Lung microvascular endothelial cell (primary cell): ENCODE results near the gene MYB. TPM values are rescaled to one million over a fixed set of nuclear protein-coding genes. Genes with fewer than 3 reads are reported as not detected.

Experiments used
- DNase-seq, 2 donors: peaks; one replicate each; pipeline versions ENCODE4 v3.0.0 to v3.0.0-alpha.2; 2010; ENCODE audit warnings: low read depth in 2 of 2
- total RNA-seq: library from RNA; depleted of rRNA; stranded (reverse); fragments of >200 nt; gene quantifications from 2 replicates; pipeline ENCODE4 v1.2.1, GENCODE V29; 2014

Gene MYB
- total RNA-seq, 1 donor from 2014 or later: not detected

DNA sequence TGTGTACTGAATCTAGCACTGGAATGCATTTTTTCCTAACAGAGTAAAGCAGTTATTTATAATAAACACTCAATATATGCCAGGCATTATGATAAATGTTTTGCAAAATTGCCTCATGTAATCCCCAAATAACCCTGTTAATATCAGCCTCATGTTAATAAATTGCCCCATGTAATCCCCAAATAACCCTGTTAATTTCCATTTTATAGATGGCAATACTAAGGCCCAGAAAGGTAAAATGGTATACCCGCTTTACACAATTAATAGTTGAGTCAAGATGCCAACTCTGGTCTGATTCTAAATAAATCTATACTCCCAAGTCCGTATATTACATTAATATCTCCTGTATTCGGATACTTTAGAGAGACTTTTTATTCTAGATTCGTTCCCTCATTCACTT, 6.3 kb downstream of the MYB start:
- DNase-seq: no peak

DNA sequence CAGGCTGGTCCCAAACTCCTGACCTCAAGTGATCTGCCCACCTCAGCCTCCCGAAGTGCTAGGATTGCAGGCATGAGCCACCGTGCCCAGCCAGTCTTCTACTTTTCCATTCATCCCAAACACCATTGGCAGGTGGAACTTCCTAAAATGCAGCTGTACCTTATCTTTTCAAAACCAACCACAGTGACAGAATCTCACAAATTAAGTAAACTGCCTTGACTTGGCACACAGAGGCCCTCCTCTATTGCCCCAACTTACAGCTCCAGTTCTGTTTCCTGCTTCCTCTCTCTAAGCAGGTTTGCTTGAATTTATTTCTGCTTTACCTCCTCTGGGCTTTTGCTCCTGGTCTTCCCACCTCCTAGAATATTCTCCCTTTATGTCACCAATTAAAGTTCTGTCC, 7.6 kb downstream of the MYB start:
- no peak for DNase-seq

DNA sequence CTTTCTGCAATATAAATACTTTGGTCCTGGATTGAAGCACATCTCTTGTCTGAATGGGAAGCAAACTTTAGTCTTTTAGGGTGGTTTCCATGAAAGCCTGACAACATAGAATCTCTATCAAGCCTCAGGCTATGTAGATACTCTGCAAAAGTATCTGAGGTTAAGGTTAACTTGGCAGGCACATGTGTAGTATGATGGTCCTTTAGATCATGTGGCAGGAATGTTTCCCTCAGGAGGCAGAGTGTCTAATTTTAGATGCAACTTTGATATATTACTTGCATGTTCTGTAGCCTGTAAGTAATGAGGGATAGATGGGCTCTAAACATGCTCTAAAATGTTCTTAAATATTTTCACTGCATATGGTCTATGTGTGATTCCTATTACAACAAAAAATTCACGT, 8.2 kb downstream of the MYB start:
- DNase-seq: no peak

DNA sequence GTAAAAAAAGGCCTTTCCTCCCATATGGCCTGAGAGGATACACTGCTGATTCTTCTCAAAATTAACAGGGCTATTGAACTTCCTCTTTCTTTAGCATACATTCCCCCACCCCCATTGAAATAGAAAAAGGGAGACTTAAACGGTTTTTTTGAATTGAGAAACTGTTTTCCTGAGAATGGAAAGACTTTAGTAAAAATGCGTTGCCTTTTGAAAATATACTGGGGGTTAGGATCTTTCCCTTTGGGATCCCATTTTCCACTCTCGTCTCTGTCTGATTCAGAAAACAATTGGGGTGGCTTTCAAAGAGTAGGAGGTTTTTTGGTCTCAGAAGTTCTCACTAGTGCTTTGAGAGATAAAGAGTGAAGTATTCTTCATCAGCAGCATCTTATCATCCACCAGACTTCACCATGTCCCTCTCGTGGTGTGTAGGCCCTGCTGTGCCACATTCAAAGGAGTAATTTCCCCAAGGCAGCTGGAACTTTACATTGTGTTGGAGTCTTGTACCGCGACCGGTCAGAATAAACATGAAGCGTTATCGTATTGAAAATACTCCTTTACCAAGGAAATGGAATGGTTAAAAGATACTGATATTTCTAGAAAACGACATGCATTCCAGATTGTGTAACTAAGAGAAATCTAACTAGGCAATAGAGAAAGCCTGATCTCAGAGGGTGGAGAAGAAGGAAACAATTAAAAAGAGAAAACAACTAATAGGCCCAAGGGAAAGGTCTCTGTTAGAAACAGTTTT, 10.6 kb downstream of the MYB start:
- DNase-seq: no peak

DNA sequence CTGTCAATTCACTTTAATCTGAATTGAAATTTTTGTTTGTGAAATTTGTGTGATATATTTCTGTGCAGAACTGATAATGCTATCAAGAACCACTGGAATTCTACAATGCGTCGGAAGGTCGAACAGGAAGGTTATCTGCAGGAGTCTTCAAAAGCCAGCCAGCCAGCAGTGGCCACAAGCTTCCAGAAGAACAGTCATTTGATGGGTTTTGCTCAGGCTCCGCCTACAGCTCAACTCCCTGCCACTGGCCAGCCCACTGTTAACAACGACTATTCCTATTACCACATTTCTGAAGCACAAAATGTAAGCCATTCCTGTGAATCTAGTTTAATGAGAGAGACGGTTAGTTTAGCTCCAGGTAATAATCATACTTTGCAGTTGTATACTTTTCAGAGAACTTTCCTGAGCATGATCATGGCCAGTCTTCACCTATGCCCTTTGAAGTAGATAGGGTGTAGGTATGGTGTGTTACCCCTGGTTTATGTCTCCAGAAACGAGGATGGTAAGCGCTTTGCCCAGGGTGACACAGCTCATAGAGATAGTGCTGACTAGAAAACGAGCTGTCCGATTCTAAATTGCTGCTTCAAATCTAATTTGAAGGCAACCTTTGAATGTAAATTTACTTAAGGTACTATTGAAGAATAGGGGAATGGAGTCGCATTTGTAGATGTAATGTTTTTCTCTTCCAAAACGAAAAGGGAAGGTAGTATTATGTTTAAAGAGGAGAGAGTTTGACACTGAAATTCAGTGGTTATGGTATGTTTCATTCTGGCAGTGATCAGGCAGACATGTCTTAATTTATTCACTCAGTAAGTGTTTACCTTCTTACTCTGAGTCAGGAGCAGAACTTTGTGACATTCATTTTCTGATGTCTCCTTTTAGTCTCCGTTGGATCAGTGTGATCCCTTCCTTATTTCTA, 11.4 kb downstream of the MYB start:
- no peak for DNase-seq

DNA sequence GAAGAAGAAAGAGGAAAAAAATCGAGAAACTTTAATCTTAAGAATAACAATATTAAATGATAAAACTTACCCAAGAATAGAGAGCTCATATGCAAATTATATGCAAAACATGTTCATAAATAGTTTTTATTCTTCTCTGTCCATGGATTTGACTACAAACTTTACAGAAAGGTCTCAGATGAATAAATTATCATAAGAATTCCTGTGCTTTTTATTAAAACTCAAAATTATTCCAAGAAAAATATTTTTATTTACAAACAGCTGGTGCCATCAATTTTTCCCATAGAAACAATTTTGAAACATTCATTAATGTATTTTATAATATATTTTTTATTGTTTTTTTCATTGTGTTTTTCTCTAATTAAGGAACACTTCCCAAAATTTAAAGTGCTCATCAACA, 12.1 kb downstream of the MYB start:
- DNase-seq: no peak

DNA sequence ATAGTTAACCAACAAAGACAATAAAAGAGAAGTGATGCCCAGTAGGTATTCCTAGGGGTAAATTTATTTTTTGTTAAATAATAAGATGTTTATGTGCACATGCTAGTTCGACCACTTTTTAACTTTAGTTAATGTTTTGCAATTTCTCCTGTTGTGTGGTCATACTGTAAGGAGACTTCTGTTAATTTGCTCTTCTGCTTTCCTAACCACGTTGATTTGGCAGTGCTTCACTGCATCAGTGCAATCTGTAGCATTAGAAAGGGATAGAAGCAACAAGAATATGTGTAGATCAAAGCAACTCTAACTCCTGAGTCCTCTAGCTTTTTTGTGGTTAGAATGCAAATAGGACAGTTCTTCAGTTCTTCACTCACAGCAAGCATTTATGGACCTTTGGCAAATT, 13.9 kb downstream of the MYB start:
- no peak for DNase-seq

DNA sequence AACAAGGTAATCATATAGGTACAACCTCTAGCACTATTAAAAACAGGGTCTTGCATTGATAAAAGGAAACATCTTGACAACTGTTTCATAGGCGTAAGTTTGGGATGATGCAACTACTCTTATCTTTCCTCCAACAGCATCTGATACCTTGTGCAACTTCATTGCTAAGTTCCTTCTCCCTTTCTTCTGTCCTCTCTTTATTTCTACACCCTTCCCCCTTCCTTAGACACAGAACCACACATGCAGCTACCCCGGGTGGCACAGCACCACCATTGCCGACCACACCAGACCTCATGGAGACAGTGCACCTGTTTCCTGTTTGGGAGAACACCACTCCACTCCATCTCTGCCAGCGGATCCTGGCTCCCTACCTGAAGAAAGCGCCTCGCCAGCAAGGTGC, 14.4 kb downstream of the MYB start:
- no peak for DNase-seq

DNA sequence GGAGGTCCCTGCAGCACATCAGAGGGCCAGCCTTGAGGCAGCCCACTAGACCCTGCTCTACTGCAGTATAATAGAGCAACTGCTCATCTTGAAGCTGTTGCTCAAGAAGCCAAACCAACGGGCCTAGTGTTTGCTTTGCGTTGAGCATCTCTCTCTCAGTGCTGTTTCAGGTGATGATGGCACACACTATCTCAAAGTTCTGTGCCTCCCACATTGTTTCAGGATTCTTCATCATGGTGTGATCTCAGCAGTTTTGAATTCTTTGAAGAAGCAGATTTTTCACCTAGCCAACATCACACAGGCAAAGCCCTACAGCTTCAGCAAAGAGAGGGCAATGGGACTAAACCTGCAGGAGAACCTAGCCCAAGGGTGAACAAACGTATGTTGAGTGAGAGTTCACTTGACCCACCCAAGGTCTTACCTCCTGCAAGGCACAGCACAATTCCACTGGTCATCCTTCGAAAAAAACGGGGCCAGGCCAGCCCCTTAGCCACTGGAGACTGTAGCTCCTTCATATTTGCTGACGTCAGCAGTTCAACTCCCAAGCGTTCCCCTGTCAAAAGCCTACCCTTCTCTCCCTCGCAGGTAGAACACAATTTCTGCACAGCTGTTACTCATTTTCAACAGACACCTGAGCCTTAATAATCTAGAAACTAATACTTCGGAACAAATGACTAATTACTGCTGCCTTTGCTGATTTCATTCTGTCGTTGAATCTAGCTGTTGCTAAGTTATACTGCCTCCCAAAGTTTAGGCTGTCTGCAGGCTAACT, 15.8 kb downstream of the MYB start:
- DNase-seq: no peak

DNA sequence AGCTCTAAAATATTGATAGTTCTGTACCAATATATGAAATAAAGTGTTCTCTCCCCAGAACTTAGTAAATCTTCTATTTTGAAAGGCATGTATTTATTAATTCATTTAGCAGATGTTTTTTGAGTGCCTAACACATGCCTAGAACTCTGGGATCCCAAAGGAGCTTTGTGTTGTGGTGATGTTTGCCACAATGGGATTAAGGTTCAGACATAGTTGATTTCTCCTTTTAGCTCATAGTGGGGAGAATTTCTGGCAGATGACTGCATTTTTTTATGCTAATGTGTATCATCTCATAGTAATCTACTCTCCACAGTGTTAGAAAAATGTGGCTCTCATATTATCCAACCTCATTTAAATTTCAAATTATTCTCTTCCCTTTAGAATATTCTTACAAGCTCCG, 21.7 kb downstream of the MYB start:
- no peak for DNase-seq

DNA sequence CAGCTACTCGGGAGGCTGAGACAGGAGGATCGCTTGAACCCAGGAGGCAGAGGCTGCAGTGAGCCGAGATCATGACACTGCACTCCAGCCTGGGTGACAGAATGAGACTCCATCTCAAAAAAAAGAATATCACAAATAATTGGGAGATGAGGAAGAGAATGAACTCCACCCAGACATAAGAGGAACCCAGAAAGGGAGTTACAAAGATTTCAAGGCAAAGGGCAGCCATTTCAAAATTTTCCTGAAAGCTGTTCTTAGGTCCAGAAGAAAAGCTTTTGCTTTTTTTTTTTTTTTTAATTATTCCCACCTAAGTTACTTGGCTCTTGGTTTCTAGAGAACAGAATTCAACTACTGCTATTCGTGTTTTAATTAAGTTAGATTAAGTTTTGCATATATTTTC, 23.8 kb downstream of the MYB start:
- DNase-seq: no peak

DNA sequence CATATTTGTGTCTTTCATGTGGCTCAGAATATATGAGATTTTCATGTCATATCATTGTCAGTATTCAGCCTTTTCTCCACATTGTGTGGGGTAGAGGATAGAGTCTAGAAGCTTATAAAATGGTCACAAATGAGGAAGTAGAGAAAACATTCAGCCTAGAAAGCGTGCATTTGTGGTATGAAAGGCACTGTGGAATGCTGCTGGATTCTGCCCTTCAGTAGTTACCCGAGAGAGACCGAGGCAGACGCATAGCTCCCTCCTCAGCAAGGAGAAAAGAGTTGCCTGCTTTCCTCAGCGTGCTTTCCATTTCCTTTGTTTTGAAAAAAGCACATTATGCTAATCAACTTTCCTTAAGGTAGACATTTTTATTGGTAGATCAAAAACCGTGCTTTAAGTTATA, 28.7 kb downstream of the MYB start:
- no peak for DNase-seq

DNA sequence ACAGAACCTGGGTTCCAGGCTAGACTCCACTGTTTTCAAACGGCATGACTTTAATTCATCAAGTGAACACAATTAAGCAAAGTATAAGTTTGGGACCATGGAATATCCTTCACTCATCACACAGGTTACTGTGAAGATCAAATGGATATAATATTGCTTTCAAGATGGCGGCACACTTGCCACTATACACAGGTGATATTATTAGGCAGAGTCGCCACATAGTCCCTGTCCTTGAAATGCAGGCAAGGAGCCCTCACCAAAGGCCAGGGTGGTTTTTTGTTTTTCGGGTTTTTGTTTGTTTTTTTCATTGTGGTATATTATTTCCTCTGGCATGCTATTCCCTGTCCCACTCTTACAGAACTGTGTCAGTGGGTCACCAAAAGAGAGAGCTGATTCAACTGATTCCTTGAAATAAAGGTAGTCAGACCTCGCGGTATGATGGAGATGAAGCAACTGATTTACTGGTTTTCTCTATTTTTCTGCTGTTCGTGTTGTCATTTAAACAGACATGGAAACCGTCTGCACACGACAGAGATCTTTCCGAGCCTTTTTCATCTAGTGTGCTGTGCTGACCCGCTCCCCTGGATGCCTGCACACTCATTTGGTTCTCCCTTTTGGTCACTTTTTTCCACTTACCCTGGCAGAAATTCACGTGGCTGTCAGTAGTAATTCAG, 29.7 kb downstream of the MYB start:
- DNase-seq: no peak

DNA sequence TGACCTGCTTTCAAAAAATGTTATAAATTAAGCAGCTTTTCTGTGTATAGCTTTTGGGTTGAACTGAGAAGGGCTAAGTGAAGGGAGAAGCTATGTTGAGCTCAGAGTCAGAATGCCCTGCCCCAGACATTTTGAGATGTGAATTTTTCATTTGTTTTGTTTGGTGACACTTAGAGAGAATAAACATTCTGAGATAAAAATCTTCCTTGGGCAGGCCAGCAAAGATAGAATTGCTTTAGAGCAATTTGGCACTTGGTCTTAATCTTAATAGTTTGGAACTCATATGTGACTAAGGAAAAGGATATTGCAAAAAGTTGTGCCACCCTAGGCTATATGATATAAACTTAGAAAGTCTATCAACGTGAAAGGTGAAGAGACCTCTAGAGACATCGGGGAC, 30.2 kb downstream of the MYB start:
- DNase-seq: no peak

DNA sequence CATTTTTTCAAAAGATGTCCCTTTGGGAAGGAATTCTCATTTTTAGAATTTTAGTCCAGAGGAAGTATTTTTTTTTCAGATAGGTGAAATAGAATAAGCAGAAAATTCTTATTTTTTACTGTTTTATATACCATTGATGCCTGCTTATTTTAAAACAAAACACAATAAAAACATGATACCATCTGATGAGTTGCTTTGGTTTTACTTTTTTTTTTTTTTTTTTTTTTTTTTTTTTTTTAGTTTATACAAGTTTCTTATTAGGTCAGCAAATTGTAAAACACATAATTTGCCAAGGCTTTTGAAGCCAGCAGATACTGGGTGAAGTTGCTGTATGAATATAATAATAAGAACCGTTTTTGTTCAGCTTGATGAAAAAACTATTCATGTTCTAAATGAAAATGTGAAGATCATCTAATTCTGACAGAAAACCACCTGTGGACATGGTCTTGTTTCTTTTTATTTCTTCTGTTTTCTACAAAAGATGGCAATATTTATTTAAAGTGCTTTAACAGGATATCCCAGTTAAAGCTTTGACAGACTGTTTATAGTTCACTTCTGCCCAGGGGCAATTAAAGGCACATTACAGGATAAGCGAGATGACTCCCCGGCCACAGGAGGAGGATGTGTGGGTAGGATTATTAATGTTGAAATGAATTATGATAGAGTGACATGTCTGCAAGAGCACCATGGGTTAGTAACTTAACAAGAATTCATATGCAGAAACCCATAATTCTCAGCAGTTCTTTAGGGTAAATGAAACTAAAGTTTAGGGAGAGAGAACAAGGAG, 31.1 kb downstream of the MYB start:
- DNase-seq: peak in 1 of 2 donors; percentile 49

DNA sequence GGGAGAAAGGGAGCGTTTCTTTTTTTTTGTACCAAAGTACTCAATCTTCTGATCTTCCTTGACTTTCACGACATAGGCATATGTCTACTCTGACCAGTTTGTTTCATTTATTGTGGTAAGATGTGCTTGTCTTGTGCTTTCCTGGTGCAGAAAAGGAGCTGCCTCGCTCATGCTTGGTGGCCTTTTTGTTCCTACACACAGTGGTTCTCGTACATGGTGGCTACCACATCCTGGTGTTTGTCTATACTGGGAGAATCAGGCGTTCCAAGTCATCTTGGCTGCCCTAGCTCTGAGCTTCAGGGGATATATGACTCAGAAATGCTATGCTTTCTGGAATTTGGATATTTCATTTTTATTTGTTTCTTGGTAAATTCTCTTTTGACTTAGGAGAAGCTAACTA, 31.8 kb downstream of the MYB start:
- DNase-seq: no peak

DNA sequence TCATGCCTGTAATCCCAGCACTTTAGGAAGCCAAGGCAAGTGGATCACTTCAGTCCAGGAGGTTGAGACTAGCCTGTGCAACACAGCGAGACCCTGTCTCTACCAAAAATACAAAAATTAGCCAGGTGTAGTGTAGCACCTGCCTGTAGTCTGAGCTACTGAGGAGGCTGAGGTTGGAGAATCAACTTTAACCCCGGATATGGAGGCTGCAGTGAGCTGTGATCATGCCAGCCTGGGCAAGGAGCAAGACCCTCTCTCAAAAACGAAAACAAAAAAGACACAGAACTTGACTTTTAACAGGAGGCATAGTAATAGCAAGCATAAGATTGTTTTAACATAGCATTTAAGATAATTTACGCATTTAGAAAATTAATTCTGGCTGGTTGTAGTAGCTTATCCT, 32.5 kb downstream of the MYB start:
- DNase-seq: no peak

DNA sequence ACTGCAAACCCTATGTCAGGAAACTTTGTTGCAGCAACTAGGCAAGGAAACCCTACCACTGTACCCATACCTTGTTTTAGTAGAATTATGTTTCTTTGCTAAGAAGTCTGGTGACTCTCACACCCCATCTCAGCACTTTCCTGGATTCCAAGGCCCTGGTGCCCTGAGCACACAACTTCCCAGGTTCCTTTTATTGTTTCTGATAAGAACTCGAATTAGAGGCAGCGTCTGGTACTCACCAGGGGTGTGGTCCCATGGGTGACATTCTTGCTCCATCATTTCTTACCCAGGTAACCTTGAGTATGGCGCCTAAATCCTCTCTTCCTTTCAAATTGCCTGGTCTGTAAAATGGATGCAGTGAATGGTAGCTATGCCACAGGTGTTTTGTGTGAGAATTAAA, 34.1 kb downstream of the MYB start:
- DNase-seq: no peak

DNA sequence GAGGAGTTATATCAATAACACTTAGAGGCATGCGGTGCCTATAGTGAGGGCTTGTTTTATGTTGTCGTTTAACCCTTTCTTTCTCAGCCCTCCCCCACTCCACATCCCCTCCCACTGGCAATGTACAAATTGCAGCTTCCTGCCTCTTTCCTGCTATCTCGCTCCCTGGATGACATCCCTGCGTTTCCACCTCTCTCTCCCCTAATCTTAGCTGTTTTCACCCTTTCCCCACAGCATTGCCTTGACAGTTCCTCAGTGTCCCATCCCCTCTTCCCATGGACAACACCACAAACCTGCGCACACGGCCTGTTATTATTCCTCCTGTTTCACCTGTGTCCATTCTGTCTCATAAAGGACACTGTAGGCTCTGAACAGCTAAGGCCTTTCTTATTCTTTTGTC, 34.5 kb downstream of the MYB start:
- DNase-seq: no peak

DNA sequence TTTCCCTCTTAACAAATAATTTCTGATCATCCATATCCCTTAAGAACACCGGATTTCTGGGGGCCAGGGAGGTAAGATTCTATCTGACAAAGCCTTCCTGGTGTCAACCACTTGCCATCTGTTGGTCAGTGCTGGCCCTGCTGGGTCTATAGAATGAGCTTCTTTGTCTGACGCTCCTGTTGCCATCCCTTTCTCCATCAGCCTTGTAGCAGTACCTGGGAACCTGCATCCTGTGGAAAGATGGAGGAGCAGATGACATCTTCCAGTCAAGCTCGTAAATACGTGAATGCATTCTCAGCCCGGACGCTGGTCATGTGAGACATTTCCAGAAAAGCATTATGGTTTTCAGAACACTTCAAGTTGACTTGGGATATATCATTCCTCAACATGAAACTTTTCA, 36.6 kb downstream of the MYB start:
- DNase-seq: no peak

DNA sequence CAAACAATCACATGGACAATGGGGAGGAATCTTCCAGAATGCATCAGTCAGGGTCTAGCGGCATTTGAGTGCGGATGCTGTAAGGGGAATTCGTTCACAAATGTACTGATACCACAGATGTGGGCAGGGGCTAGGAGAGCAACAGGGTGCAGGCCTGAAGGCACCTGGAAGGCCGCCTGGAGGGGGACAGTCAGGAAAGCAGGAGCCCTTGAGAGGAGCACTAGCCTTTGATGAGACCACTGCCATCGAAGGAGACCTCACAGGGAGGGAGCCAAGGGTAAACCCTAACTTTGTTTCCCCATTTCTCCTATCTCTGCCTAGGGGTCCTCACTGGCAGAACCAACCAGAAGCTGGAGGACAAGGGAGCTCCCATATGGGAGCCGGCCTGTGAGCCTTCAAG, 38.2 kb downstream of the MYB start:
- DNase-seq: no peak
